RWPE2 (cell line): Measurements from ENCODE around the gene SMYD4.

Experiments used
- ATAC-seq: fragments of 200-7000 bp; cut with Tn5 transposase; 3 replicates; pipeline ENCODE4 v1.9.1; 2021; ENCODE audit warnings: low read depth
- DNase-seq: peaks from one replicate; pipeline ENCODE4 v3.0.0-alpha.2; 2020; ENCODE audit warnings: low spot score
- H3K27ac ChIP-seq: fragments of 450-650 bp; 2 replicates; pipeline ENCODE4 v1.5.1; 2017; ENCODE audit warnings: mild to moderate bottlenecking; ENCODE audit not compliant: poor library complexity, severe bottlenecking
- H3K27me3 ChIP-seq: fragments of 250-450 bp; sonication (Bioruptor Pico); 2 replicates; pipeline ENCODE4 v1.5.1; 2021; ENCODE audit warnings: mild to moderate bottlenecking, moderate library complexity; ENCODE audit not compliant: insufficient read depth, poor library complexity, severe bottlenecking
- H3K36me3 ChIP-seq: fragments of 250-450 bp; sonication (Bioruptor Pico); 2 replicates; pipeline ENCODE4 v1.5.1; 2020; ENCODE audit warnings: low read depth, mild to moderate bottlenecking, moderate library complexity
- H3K4me1 ChIP-seq: fragments of 250-450 bp; sonication (Bioruptor Pico); 2 replicates; pipeline ENCODE4 v1.5.1; 2021; ENCODE audit warnings: mild to moderate bottlenecking, moderate library complexity; ENCODE audit not compliant: insufficient read depth, poor library complexity, severe bottlenecking
- H3K4me3 ChIP-seq: fragments of 250-450 bp; sonication (Bioruptor Pico); 2 replicates; pipeline ENCODE4 v1.5.1; 2021; ENCODE audit warnings: mild to moderate bottlenecking, moderate library complexity; ENCODE audit not compliant: severe bottlenecking
- H3K9me3 ChIP-seq: fragments of 250-450 bp; sonication (Bioruptor Pico); 2 replicates; pipeline ENCODE4 v1.5.1; 2021; ENCODE audit warnings: mild to moderate bottlenecking, moderate library complexity; ENCODE audit not compliant: severe bottlenecking
- CTCF ChIP-seq: fragments of 450-650 bp; IDR thresholded peaks from one replicate; pipeline ENCODE4 v1.5.1; 2017; ENCODE audit warnings: mild to moderate bottlenecking, moderate library complexity; ENCODE audit not compliant: poor library complexity, severe bottlenecking

The SMYD4 gene

GRCh38 chr17:1730326-1731193 lies 99.1 kb downstream of the SMYD4 start:
- DNase-seq: peak; percentile 79
- H3K27ac ChIP-seq: peak overlapping the region; percentile 75
- no peaks in the 10 kb centered on the region for H3K9me3 ChIP-seq
- no peaks in the 10 kb centered on the region for H3K27me3 ChIP-seq
- H3K4me3 ChIP-seq: no peak overlapping the region
- peaks cover 4% of the 10 kb centered on the region; the same call in 1 of the 2 replicates for H3K36me3 ChIP-seq
- peaks cover 12% of the 10 kb centered on the region for H3K4me1 ChIP-seq
- ATAC-seq: peak; percentile 92
- TF ChIP-seq CTCF: no peak

GRCh38 chr17:1729966-1730325 lies 99.8 kb downstream of the SMYD4 start:
- no peak for TF ChIP-seq CTCF
- no peak for DNase-seq
- no peak for ATAC-seq
- H3K36me3 ChIP-seq: peaks cover 4% of the 10 kb centered on the region; the same call in 1 of the 2 replicates
- no peak overlapping the region for H3K4me3 ChIP-seq
- peak overlapping the region; percentile 75 for H3K27ac ChIP-seq
- H3K4me1 ChIP-seq: peaks cover 12% of the 10 kb centered on the region
- no peaks in the 10 kb centered on the region for H3K27me3 ChIP-seq
- H3K9me3 ChIP-seq: no peaks in the 10 kb centered on the region
